ENCODE data around the gene TOR1AIP2. TPM values are rescaled to one million over a fixed set of nuclear protein-coding genes. Genes with fewer than 3 reads are reported as not detected.

The TOR1AIP2 gene
- total and polyA plus RNA-seq, 2 of the 13 experiments (the other 11 are each of a cell fraction or from before 2014, with no cell fraction given) = 35.2 to 65.8 TPM

- no peak for FAIRE-seq
- CTCF ChIA-PET (ENCODE audit: low intra/inter-chr PET ratio, low total read pairs) = no interaction called here
- WGBS (ENCODE audit: low lambda C conversion rate) = 100% methylated on average over 1 of the region's 1 CpG
These were observed 46.7 kb upstream of the TOR1AIP2 start for GRCh38 chr1:179924268-179924667.

GRCh38 chr1:179923029-179923428, 45.4 kb upstream of the TOR1AIP2 start:
- no peak for TF ChIP-seq ZNF326 (CRISPR knock-in tag; IDR thresholded peaks at IDR 0.05; ENCODE audit: borderline replicate concordance)
- TF ChIP-seq SIN3A (IDR thresholded peaks at IDR 0.05; ENCODE audit: borderline replicate concordance, low read depth, low read length) = no peak
- TF ChIP-seq STAG1 (CRISPR knock-in tag; IDR thresholded peaks at IDR 0.05) = no peak
- no peak for TF ChIP-seq FOXK2 (IDR thresholded peaks at IDR 0.05)
- no peak for TF ChIP-seq ZNF260 (CRISPR knock-in tag; IDR thresholded peaks at IDR 0.05; ENCODE audit: borderline replicate concordance, low read depth)
- no peak for TF ChIP-seq ZNF468 (CRISPR knock-in tag; IDR thresholded peaks at IDR 0.05)
- H3K4me1 ChIP-seq (ENCODE audit: insufficient read depth, low read length) = no peaks in the 10 kb centered on the region
- no peaks in the 10 kb centered on the region for H3K9me3 ChIP-seq (ENCODE audit: low read length)
- ChIA-PET CTCF (ENCODE audit: low intra/inter-chr PET ratio, low total read pairs) (no interaction called here), POLR2A (interaction anchor here (1.4 kb wide), 1 partner anchor 41 kb away, joined by 4 read pairs; the partner anchor contains the start of gene TOR1AIP1)
- peaks cover 2 to 17% of the 10 kb centered on the region in 2 experiments; a peak in 3 of 5 replicates for H3K36me3 ChIP-seq (replicated peaks in 1 of 2; ENCODE audit: control insufficient read depth in 1 of 2, insufficient read depth in 2 of 2, low read length in 2 of 2)
- no peaks in the 10 kb centered on the region for H3K27me3 ChIP-seq (ENCODE audit: control insufficient read depth in 1 of 2, insufficient read depth in 2 of 2, low read length in 2 of 2)
- H4K20me1 ChIP-seq (ENCODE audit: insufficient read depth, low read length) = no peaks in the 10 kb centered on the region
- DNase-seq (ENCODE audit: low spot score) = no peak
- intact Hi-C loops (cut with micrococcal nuclease; ENCODE audit: unreplicated experiment) (no loop called here), in situ Hi-C loops (cut with HindIII; ENCODE audit: extremely low pct_ligation_motif_present, low pct_unique_long_range_greater_than_20kb) (no loop called here)
- H3K9ac ChIP-seq (ENCODE audit: insufficient read depth, low read depth, low read length) = no peak overlapping the region
- no peak for FAIRE-seq
- no peak for ATAC-seq
- no TSS peak for BruUV-seq (replicated peaks)
- H3K79me2 ChIP-seq (ENCODE audit: insufficient read depth, low read length) = no peaks in the 10 kb centered on the region
- no peak overlapping the region for H3K27ac ChIP-seq (ENCODE audit: extremely low read length, insufficient read depth, low read length)
- H2AFZ ChIP-seq (ENCODE audit: low read length) = no peak overlapping the region
- H3K4me3 ChIP-seq (replicated peaks in 1 of 3; ENCODE audit: insufficient read depth in 1 of 3, low read depth in 2 of 3, low read length in 3 of 3) = no peak overlapping the region
- H3K4me2 ChIP-seq (ENCODE audit: low read depth, low read length) = no peak overlapping the region

More at GRCh38 chr1:179924268-179924667, 46.7 kb upstream of the TOR1AIP2 start:
- Histone ChIP-seq H3K79me2 (ENCODE audit: insufficient read depth, low read length) (no peaks in the 10 kb centered on the region), H3K4me1 (ENCODE audit: insufficient read depth, low read length) (no peaks in the 10 kb centered on the region), H4K20me1 (ENCODE audit: insufficient read depth, low read length) (no peaks in the 10 kb centered on the region), H3K27me3 (ENCODE audit: control insufficient read depth in 1 of 2, insufficient read depth in 2 of 2, low read length in 2 of 2) (no peaks in the 10 kb centered on the region), H3K4me3 (replicated peaks in 1 of 3; ENCODE audit: insufficient read depth in 1 of 3, low read depth in 2 of 3, low read length in 3 of 3) (no peak overlapping the region), H3K9me3 (ENCODE audit: low read length) (no peaks in the 10 kb centered on the region), H2AFZ (ENCODE audit: low read length) (no peak overlapping the region), H3K9ac (ENCODE audit: insufficient read depth, low read depth, low read length) (no peak overlapping the region), H3K36me3 (replicated peaks in 1 of 2; ENCODE audit: control insufficient read depth in 1 of 2, insufficient read depth in 2 of 2, low read length in 2 of 2) (peaks cover under 1 to 5% of the 10 kb centered on the region in 2 experiments; a peak in 1 of 5 replicates), H3K27ac (ENCODE audit: extremely low read length, insufficient read depth, low read length) (no peak overlapping the region), H3K4me2 (ENCODE audit: low read depth, low read length) (no peak overlapping the region)
- ATAC-seq (no peak), DNase-seq (ENCODE audit: low spot score) (no peak)
- no TSS peak for BruUV-seq (replicated peaks)
- POLR2A ChIA-PET = no interaction called here
- in situ Hi-C loops (cut with HindIII; ENCODE audit: extremely low pct_ligation_motif_present, low pct_unique_long_range_greater_than_20kb) = no loop called here
- intact Hi-C loops (cut with micrococcal nuclease; ENCODE audit: unreplicated experiment) = no loop called here
- TF ChIP-seq MYNN (CRISPR knock-in tag; IDR thresholded peaks at IDR 0.05; ENCODE audit: low read depth) (no peak), CHCHD3 (CRISPR knock-in tag; IDR thresholded peaks at IDR 0.05) (no peak), ZSCAN29 (CRISPR knock-in tag; conservative IDR thresholded peaks at IDR 0.05) (no peak), THAP11 (CRISPR knock-in tag; IDR thresholded peaks at IDR 0.05) (no peak), ZSCAN9 (CRISPR knock-in tag; IDR thresholded peaks at IDR 0.05; ENCODE audit: borderline replicate concordance) (no peak), FOXO1 (CRISPR knock-in tag; IDR thresholded peaks at IDR 0.05) (no peak), ZSCAN25 (CRISPR knock-in tag; IDR thresholded peaks at IDR 0.05) (no peak), MYPOP (CRISPR knock-in tag; IDR thresholded peaks at IDR 0.05) (no peak)

Data from HepG2 (cell line).